Uterine smooth muscle cell (primary cell): ENCODE measurements around the gene IGSF1. TPM values are rescaled to one million over a fixed set of nuclear protein-coding genes. Genes with fewer than 3 reads are reported as not detected.

Source experiments
- total RNA-seq: library from RNA; depleted of rRNA; stranded (reverse); fragments of >200 nt; gene quantifications from 2 replicates; pipeline ENCODE4 v1.2.3, GENCODE V29; 2014

Gene IGSF1
- 0.11 and 0.25 TPM in 2 replicates for total RNA-seq

DNA sequence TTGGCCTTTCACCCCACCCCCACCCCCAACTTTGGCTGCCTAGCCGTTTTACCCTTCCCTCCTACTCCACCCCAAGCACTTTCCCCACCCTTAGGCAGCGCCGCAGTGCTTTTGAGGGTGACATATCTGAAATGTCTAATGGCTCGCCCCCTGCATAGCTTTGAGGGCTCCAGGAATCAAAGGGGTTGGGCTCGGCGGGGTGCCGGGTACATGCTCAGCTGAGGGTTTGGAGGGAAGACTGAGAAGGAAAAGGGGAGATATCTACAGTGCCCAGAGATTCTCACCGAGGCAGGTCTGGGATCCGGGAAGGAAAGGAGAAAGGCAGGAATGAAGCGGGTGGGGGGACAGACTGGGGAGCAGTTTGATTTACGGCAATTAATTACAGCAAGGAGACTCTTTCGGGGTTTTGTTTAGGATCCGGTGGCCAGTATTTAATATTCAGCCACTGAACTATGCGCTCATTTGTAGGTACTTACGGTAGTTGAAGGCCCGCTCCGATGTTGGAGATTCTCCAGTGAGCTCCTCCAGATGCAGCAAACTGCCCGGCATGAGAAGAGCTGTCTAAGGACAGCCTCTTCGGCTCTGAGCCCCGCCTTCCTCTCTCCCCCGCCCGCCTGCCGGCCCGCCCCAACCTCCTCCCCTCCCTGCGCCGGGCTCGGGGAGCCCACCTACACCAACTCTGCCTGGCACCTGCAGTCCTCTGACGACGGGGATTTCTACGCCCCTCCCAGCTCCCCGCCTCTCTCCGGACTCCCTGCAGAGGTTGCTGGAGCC, at the start of gene IGSF1:
TSS of gene IGSF1 (minus strand) at position 569 of the 774 bp plus-strand sequence. CDS start 2,632 bp downstream, outside the sequence.

Other genes starting within 250 kb of the IGSF1 start
- not detected in 2 replicates for gene ARHGAP36, start 231.0 kb downstream of the IGSF1 start, total RNA-seq